K562 (cell line): ENCODE results near the gene PRR36. TPM values are rescaled to one million over a fixed set of nuclear protein-coding genes. Genes with fewer than 3 reads are reported as not detected.
A peak's percentile ranks its signal among the peaks of the same experiment; 100 is the strongest.

Experiments used
- ATAC-seq: fragments of 200-7000 bp; cut with Tn5 transposase; 3 replicates; pipeline ENCODE4 v1.9.1; 2020; ENCODE audit warnings: moderate library complexity
- BruUV-seq: library from RNA; stranded (reverse); fragments of 400-500 nt; replicated peaks from 2 replicates; lab custom pipeline; 2021; lab: Mats Ljungman, UMichigan
- CTCF ChIA-PET: fragments of 300-600 bp; formaldehyde crosslinking; extraction: SDS; loops from one replicate; lab custom pipeline; 2021; ENCODE audit warnings: low intra/inter-chr PET ratio; lab: Yijun Ruan, JAX
- POLR2A ChIA-PET: fragments of 300-600, 350-650 bp; sonication (Branson Sonifier 250); formaldehyde crosslinking; extraction: SDS; loops from one replicate; lab custom pipeline; 2021; ENCODE audit warnings: antibody characterized with exemption, inconsistent platforms; lab: Yijun Ruan, JAX
- DNase-seq, 4 experiments: peaks; one replicate each; pipeline versions ENCODE4 v3.0.0 to v3.0.0-alpha.2; 2011 to 2018; ENCODE audit warnings: low spot score in 3 of 4, mixed read lengths in 3 of 4; ENCODE audit errors: extremely low read depth in 1 of 4
- FAIRE-seq: peaks from 2 replicates; lab custom pipeline; 2011; peaks lifted over from hg19 to GRCh38; lab: Jason Lieb, UNC
- H2AFZ ChIP-seq: 2 replicates; pipeline ENCODE4 v1.6.0; 2011; ENCODE audit warnings: low read depth, low read length, control low read depth, inconsistent platforms
- H3K27ac ChIP-seq: fragments of 200-600 bp; 3 replicates; pipeline ENCODE4 v1.8.0; 2011; ENCODE audit warnings: low read depth, mild to moderate bottlenecking, control low read depth, inconsistent platforms, low read length, moderate library complexity, mixed read lengths; ENCODE audit errors: extremely low read depth
- H3K27me3 ChIP-seq, 2 experiments: fragments of 300-600 bp in 1 of 2; 2 replicates in 1 of 2; 3 replicates in 1 of 2; pipeline versions ENCODE4 v1.6.0 to v1.8.0; 2011; ENCODE audit warnings: inconsistent platforms in 2 of 2, low read length in 2 of 2, mild to moderate bottlenecking in 1 of 2, mixed read lengths in 1 of 2, moderate library complexity in 1 of 2; ENCODE audit not compliant: control insufficient read depth in 2 of 2, insufficient read depth in 2 of 2
- H3K36me3 ChIP-seq: fragments of 300-600 bp; 3 replicates; pipeline ENCODE4 v1.8.0; 2011; ENCODE audit warnings: mild to moderate bottlenecking, low read length, inconsistent platforms; ENCODE audit not compliant: control insufficient read depth, insufficient read depth
- H3K4me1 ChIP-seq, 2 experiments: fragments of 200-600 bp in 1 of 2; replicated peaks in 1 of 2; 2 replicates in 1 of 2; 3 replicates in 1 of 2; pipeline versions ENCODE4 v1.5.1 to v1.8.0; 2011; ENCODE audit warnings: inconsistent platforms in 2 of 2, low read length in 2 of 2, mild to moderate bottlenecking in 1 of 2, mixed read lengths in 1 of 2, moderate library complexity in 1 of 2; ENCODE audit not compliant: control insufficient read depth in 2 of 2, insufficient read depth in 2 of 2
- H3K4me2 ChIP-seq: 2 replicates; pipeline ENCODE4 v1.6.1; 2011; ENCODE audit warnings: low read length, control low read depth, inconsistent platforms, mixed read lengths; ENCODE audit not compliant: insufficient read depth
- H3K4me3 ChIP-seq: fragments of 200-600 bp; sonication (generic), shearing (Covaris generic); 2 replicates; pipeline ENCODE4 v1.5.1; 2016; ENCODE audit warnings: control low read depth, inconsistent platforms
- H3K79me2 ChIP-seq: fragments of 200-600 bp; 3 replicates; pipeline ENCODE4 v1.8.0; 2011; ENCODE audit warnings: low read length, inconsistent platforms; ENCODE audit not compliant: control insufficient read depth, insufficient read depth
- H3K9ac ChIP-seq, 2 experiments: 2 replicates each; pipeline versions ENCODE4 v1.6.0 to v1.6.1; 2011; ENCODE audit warnings: low read depth in 2 of 2, low read length in 2 of 2, control low read depth in 1 of 2, inconsistent platforms in 1 of 2, mild to moderate bottlenecking in 1 of 2, mixed read lengths in 1 of 2; ENCODE audit not compliant: insufficient read depth in 1 of 2
- H3K9me1 ChIP-seq: one replicate; pipeline ENCODE4 v1.6.0; 2011; ENCODE audit warnings: inconsistent platforms, mild to moderate bottlenecking, low read length, moderate library complexity; ENCODE audit not compliant: control insufficient read depth, insufficient read depth
- H3K9me3 ChIP-seq: replicated peaks from 2 replicates; pipeline ENCODE4 v1.5.1; 2011; ENCODE audit warnings: low read depth, low read length, inconsistent platforms; ENCODE audit not compliant: control insufficient read depth, insufficient read depth
- H4K20me1 ChIP-seq: replicated peaks from 2 replicates; pipeline ENCODE4 v1.6.1; 2011; ENCODE audit warnings: low read length, inconsistent platforms, mixed read lengths; ENCODE audit not compliant: control insufficient read depth, insufficient read depth
- ARID2 ChIP-seq: fragments of 450-650 bp; IDR thresholded peaks from 2 replicates; pipeline ENCODE4 v1.6.1; 2017; ENCODE audit warnings: antibody characterized with exemption, mild to moderate bottlenecking
- BCL6 ChIP-seq: fragments of 250-450 bp; sonication (Bioruptor Pico); IDR thresholded peaks from 2 replicates; pipeline ENCODE4 v1.4.0; 2020
- BCOR ChIP-seq: fragments of 450-650 bp; IDR thresholded peaks from 2 replicates; pipeline ENCODE4 v1.6.1; 2016
- KDM1A ChIP-seq, 2 experiments: fragments of 450-650 bp; IDR thresholded peaks; 2 replicates each; pipeline ENCODE4 v1.6.1; 2016; ENCODE audit warnings: mild to moderate bottlenecking in 2 of 2
- RBM25 ChIP-seq: fragments of 200-400 bp; formaldehyde crosslinking; IDR thresholded peaks from 2 replicates; pipeline ENCODE4 v1.6.1; 2018; ENCODE audit warnings: low read length, low read depth, moderate library complexity; ENCODE audit not compliant: severe bottlenecking
- TAF15 ChIP-seq: fragments of 200-400 bp; formaldehyde crosslinking; IDR thresholded peaks from 2 replicates; pipeline ENCODE4 v1.6.1; 2017; ENCODE audit warnings: mild to moderate bottlenecking, low read depth, low read length, moderate library complexity
- ZNF134 ChIP-seq: fragments of 250-450 bp; sonication (Bioruptor Pico); conservative IDR thresholded peaks from 2 replicates; pipeline ENCODE4 v1.4.0; 2020
- WGBS: fragments of 100-300 bp; shearing (Covaris generic); methylation state at CpG from one replicate; pipeline ENCODE4 v1.1.6; 2016; ENCODE audit warnings: low coverage, mixed read lengths; ENCODE audit not compliant: insufficient coverage; ENCODE audit errors: missing lambda C conversion rate; 5-methylcytosine and 5-hydroxymethylcytosine counted together
- in situ Hi-C: fragments of 300-500 bp; cut with MboI; formaldehyde crosslinking; loops from 4 replicates; pipeline ENCODE4 v1.15.0; 2018; ENCODE audit warnings: inconsistent platforms, mixed read lengths
- intact Hi-C: fragments of 100-400 bp; cut with micrococcal nuclease; formaldehyde crosslinking; loops from 2 replicates; pipeline ENCODE4 v1.14.2; 2022
- polyA plus RNA-seq, 8 experiments: library from polyadenylated mRNA; depleted of rRNA in 4 of 8; stranded (reverse) in 5 of 8; unstranded in 3 of 8; fragments of >200 nt; fragmentation: Nextera tagmentation in 2 of 8; fragmentation: Illumina TruSeq in 1 of 8; extraction: Ambion mirVana in 2 of 8; extraction: Trizol in 1 of 8; gene quantifications; 2 replicates each; pipeline versions ENCODE4 v1.2.1 to v1.2.3, GENCODE V29; 2011 to 2014; ENCODE audit warnings: inconsistent platforms in 1 of 8, missing spikeins in 1 of 8
- total RNA-seq, 7 experiments: library from RNA; depleted of rRNA in 6 of 7; stranded (reverse); fragments of >200 nt in 6 of 7; fragmentation: Illumina TruSeq in 2 of 7; extraction: Trizol in 2 of 7; gene quantifications; 2 replicates each; pipeline versions ENCODE4 v1.2.1 to v1.2.3, GENCODE V29; 2011 to 2021; ENCODE audit warnings: low replicate concordance in 1 of 7

PRR36 gene
- total and polyA plus RNA-seq, 9 of the 15 experiments (the other 6 are each of a cell fraction or from before 2014, with no cell fraction given): 0.05 to 0.42 (median 0.06) TPM; not detected in 6

DNA sequence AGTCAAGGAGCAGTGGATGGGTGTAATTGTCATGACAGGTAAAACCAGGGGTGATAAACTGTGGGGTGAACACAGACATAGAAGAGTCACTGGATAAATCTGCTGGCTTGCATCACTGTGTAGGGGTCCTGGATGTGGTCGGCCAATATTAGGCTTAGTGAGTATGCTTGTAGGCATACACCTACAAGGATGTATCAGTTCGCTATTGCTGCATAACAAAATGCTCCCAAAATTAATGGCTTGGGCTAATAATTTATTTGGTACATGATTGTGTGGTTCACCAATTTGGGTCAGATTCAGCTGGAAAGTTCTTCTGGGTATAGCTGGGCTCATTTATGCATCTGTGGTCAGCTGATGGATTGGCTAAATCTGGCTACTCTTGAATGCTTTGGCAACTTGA is 55.4 kb downstream of the PRR36 start:
- WGBS: 0% methylated on average over 2 of the region's 2 CpGs
- H3K79me2 ChIP-seq: no peaks in the 10 kb centered on the region
- no TSS peak for BruUV-seq
- in situ Hi-C loops: no loop called here
- H3K27ac ChIP-seq: no peak overlapping the region
- no peaks in the 10 kb centered on the region for H4K20me1 ChIP-seq
- intact Hi-C loops: no loop called here
- ChIA-PET POLR2A (interaction anchor here (1.1 kb wide), 1 partner anchor 133 kb away, joined by 3 read pairs; no protein-coding TSS in a partner anchor), CTCF (no interaction called here)
- H3K4me2 ChIP-seq: no peak overlapping the region
- H3K9ac ChIP-seq: no peak overlapping the region
- TF ChIP-seq KDM1A (IDR thresholded peaks at IDR 0.05): peak in 1 of 2 experiments; percentile 46; a peak in 1 of 4 replicates
- peak; percentile 40; the same call in 1 of the 2 replicates for TF ChIP-seq BCOR
- no peak for TF ChIP-seq TAF15
- TF ChIP-seq RBM25: peak; percentile 54
- TF ChIP-seq BCL6: no peak
- TF ChIP-seq ARID2: no peak
- no peak for TF ChIP-seq ZNF134 (CRISPR knock-in tag)
- no peak for DNase-seq
- no peak for FAIRE-seq
- H3K4me3 ChIP-seq: no peak overlapping the region
- ATAC-seq: no peak
- no peaks in the 10 kb centered on the region for H3K9me1 ChIP-seq
- H2AFZ ChIP-seq: no peak overlapping the region
- no peaks in the 10 kb centered on the region for H3K9me3 ChIP-seq
- H3K27me3 ChIP-seq: peaks cover 0 to under 1% of the 10 kb centered on the region in 2 experiments; a peak in 2 of 5 replicates
- H3K4me1 ChIP-seq: no peaks in the 10 kb centered on the region
- no peaks in the 10 kb centered on the region for H3K36me3 ChIP-seq

Other genes with a start within 250 kb of the PRR36 start
Only the 7 nearest of the 20 such genes appear.
- 1.0 and 1.1 TPM in 2 replicates for gene EVI5L, start 44.2 kb downstream of the PRR36 start, total RNA-seq (2014; rRNA removed)
- 0.13 and 0.76 TPM in 2 replicates for gene EVI5L, start 44.2 kb downstream of the PRR36 start, total RNA-seq (2014; rRNA removed; fragmentation: Illumina TruSeq; extraction: Trizol)
- gene EVI5L, start 44.2 kb downstream of the PRR36 start, total RNA-seq (2015; rRNA removed; fragmentation: Illumina TruSeq; extraction: Trizol): 0.53 and 0.69 TPM in 2 replicates
- 1.8 and 1.9 TPM in 2 replicates for gene EVI5L, start 44.2 kb downstream of the PRR36 start, total RNA-seq (2021)
- gene EVI5L, start 44.2 kb downstream of the PRR36 start, polyA plus RNA-seq (2011; rRNA removed): 1.4 and 2.8 TPM in 2 replicates
- gene EVI5L, start 44.2 kb downstream of the PRR36 start, polyA plus RNA-seq (2014; fragmentation: Illumina TruSeq; extraction: Trizol): 1.5 TPM in 2 replicates
- gene EVI5L, start 44.2 kb downstream of the PRR36 start, polyA plus RNA-seq (2014; fragmentation: Nextera tagmentation; extraction: Ambion mirVana): not detected
- gene EVI5L, start 44.2 kb downstream of the PRR36 start, polyA plus RNA-seq (2014; rRNA removed): 1.00 and 1.2 TPM in 2 replicates
- gene LRRC8E, start 14.1 kb upstream of the PRR36 start, total RNA-seq (2014; rRNA removed): 4.8 TPM in 2 replicates
- 1.4 and 3.2 TPM in 2 replicates for gene LRRC8E, start 14.1 kb upstream of the PRR36 start, total RNA-seq (2014; rRNA removed; fragmentation: Illumina TruSeq; extraction: Trizol)
- 2.6 and 3.1 TPM in 2 replicates for gene LRRC8E, start 14.1 kb upstream of the PRR36 start, total RNA-seq (2015; rRNA removed; fragmentation: Illumina TruSeq; extraction: Trizol)
- 5.7 and 7.1 TPM in 2 replicates for gene LRRC8E, start 14.1 kb upstream of the PRR36 start, total RNA-seq (2021)
- gene LRRC8E, start 14.1 kb upstream of the PRR36 start, polyA plus RNA-seq (2011; rRNA removed): 5.3 and 6.2 TPM in 2 replicates
- gene LRRC8E, start 14.1 kb upstream of the PRR36 start, polyA plus RNA-seq (2014; fragmentation: Illumina TruSeq; extraction: Trizol): 3.5 and 4.9 TPM in 2 replicates
- under 1 TPM in 1 of 2 experiments, not detected in 1; 0.08 TPM for gene LRRC8E, start 14.1 kb upstream of the PRR36 start, polyA plus RNA-seq (2014; fragmentation: Nextera tagmentation; extraction: Ambion mirVana)
- gene LRRC8E, start 14.1 kb upstream of the PRR36 start, polyA plus RNA-seq (2014; rRNA removed): 1.7 and 3.5 TPM in 2 replicates
- 19.4 and 23.9 TPM in 2 replicates for gene MAP2K7, start 29.5 kb upstream of the PRR36 start, total RNA-seq (2014; rRNA removed)
- gene MAP2K7, start 29.5 kb upstream of the PRR36 start, total RNA-seq (2014; rRNA removed; fragmentation: Illumina TruSeq; extraction: Trizol): 3.1 and 4.1 TPM in 2 replicates
- 11.3 and 12.3 TPM in 2 replicates for gene MAP2K7, start 29.5 kb upstream of the PRR36 start, total RNA-seq (2015; rRNA removed; fragmentation: Illumina TruSeq; extraction: Trizol)
- 43.8 and 45.8 TPM in 2 replicates for gene MAP2K7, start 29.5 kb upstream of the PRR36 start, total RNA-seq (2021)
- 14.9 and 15.7 TPM in 2 replicates for gene MAP2K7, start 29.5 kb upstream of the PRR36 start, polyA plus RNA-seq (2011; rRNA removed)
- gene MAP2K7, start 29.5 kb upstream of the PRR36 start, polyA plus RNA-seq (2014; fragmentation: Illumina TruSeq; extraction: Trizol): 14.1 and 27.3 TPM in 2 replicates
- under 1 TPM; 0.51 to 0.99 TPM for gene MAP2K7, start 29.5 kb upstream of the PRR36 start, polyA plus RNA-seq (2014; fragmentation: Nextera tagmentation; extraction: Ambion mirVana)
- 37.6 and 40.1 TPM in 2 replicates for gene MAP2K7, start 29.5 kb upstream of the PRR36 start, polyA plus RNA-seq (2014; rRNA removed)
- gene TGFBR3L, start 40.4 kb upstream of the PRR36 start, total RNA-seq (2014; rRNA removed): not detected in 2 replicates
- not detected in 2 replicates for gene TGFBR3L, start 40.4 kb upstream of the PRR36 start, total RNA-seq (2014; rRNA removed; fragmentation: Illumina TruSeq; extraction: Trizol)
- not detected in 2 replicates for gene TGFBR3L, start 40.4 kb upstream of the PRR36 start, total RNA-seq (2015; rRNA removed; fragmentation: Illumina TruSeq; extraction: Trizol)
- gene TGFBR3L, start 40.4 kb upstream of the PRR36 start, total RNA-seq (2021): 0.18 TPM in 1 of 2 replicates, not detected in the other
- 0.08 TPM in 1 of 2 replicates, not detected in the other for gene TGFBR3L, start 40.4 kb upstream of the PRR36 start, polyA plus RNA-seq (2011; rRNA removed)
- not detected in 2 replicates for gene TGFBR3L, start 40.4 kb upstream of the PRR36 start, polyA plus RNA-seq (2014; fragmentation: Illumina TruSeq; extraction: Trizol)
- not detected for gene TGFBR3L, start 40.4 kb upstream of the PRR36 start, polyA plus RNA-seq (2014; fragmentation: Nextera tagmentation; extraction: Ambion mirVana)
- gene TGFBR3L, start 40.4 kb upstream of the PRR36 start, polyA plus RNA-seq (2014; rRNA removed): not detected in 2 replicates
- gene SNAPC2, start 45.9 kb upstream of the PRR36 start, total RNA-seq (2014; rRNA removed): 30.3 and 42.7 TPM in 2 replicates
- 4.1 and 4.2 TPM in 2 replicates for gene SNAPC2, start 45.9 kb upstream of the PRR36 start, total RNA-seq (2014; rRNA removed; fragmentation: Illumina TruSeq; extraction: Trizol)
- 15.3 and 15.9 TPM in 2 replicates for gene SNAPC2, start 45.9 kb upstream of the PRR36 start, total RNA-seq (2015; rRNA removed; fragmentation: Illumina TruSeq; extraction: Trizol)
- 37.1 and 45.1 TPM in 2 replicates for gene SNAPC2, start 45.9 kb upstream of the PRR36 start, total RNA-seq (2021)
- gene SNAPC2, start 45.9 kb upstream of the PRR36 start, polyA plus RNA-seq (2011; rRNA removed): 10.9 and 20.1 TPM in 2 replicates
- gene SNAPC2, start 45.9 kb upstream of the PRR36 start, polyA plus RNA-seq (2014; fragmentation: Illumina TruSeq; extraction: Trizol): 18.2 and 39.9 TPM in 2 replicates
- 1 to 10 TPM in 1 of 2 experiments, under 1 TPM in 1; 0.59 to 1.4 TPM for gene SNAPC2, start 45.9 kb upstream of the PRR36 start, polyA plus RNA-seq (2014; fragmentation: Nextera tagmentation; extraction: Ambion mirVana)
- gene SNAPC2, start 45.9 kb upstream of the PRR36 start, polyA plus RNA-seq (2014; rRNA removed): 32.0 and 34.4 TPM in 2 replicates
- 7.4 and 10.9 TPM in 2 replicates for gene CTXN1, start 51.7 kb upstream of the PRR36 start, total RNA-seq (2014; rRNA removed)
- 0.15 and 0.19 TPM in 2 replicates for gene CTXN1, start 51.7 kb upstream of the PRR36 start, total RNA-seq (2014; rRNA removed; fragmentation: Illumina TruSeq; extraction: Trizol)
- 1.8 and 2.3 TPM in 2 replicates for gene CTXN1, start 51.7 kb upstream of the PRR36 start, total RNA-seq (2015; rRNA removed; fragmentation: Illumina TruSeq; extraction: Trizol)
- gene CTXN1, start 51.7 kb upstream of the PRR36 start, total RNA-seq (2021): 37.4 and 38.9 TPM in 2 replicates
- 1.3 and 1.4 TPM in 2 replicates for gene CTXN1, start 51.7 kb upstream of the PRR36 start, polyA plus RNA-seq (2011; rRNA removed)
- 1.5 and 4.9 TPM in 2 replicates for gene CTXN1, start 51.7 kb upstream of the PRR36 start, polyA plus RNA-seq (2014; fragmentation: Illumina TruSeq; extraction: Trizol)
- gene CTXN1, start 51.7 kb upstream of the PRR36 start, polyA plus RNA-seq (2014; fragmentation: Nextera tagmentation; extraction: Ambion mirVana): not detected
- 9.2 and 14.5 TPM in 2 replicates for gene CTXN1, start 51.7 kb upstream of the PRR36 start, polyA plus RNA-seq (2014; rRNA removed)
- 211 and 231 TPM in 2 replicates for gene TIMM44, start 69.3 kb upstream of the PRR36 start, total RNA-seq (2014; rRNA removed)
- 64.1 and 73.9 TPM in 2 replicates for gene TIMM44, start 69.3 kb upstream of the PRR36 start, total RNA-seq (2014; rRNA removed; fragmentation: Illumina TruSeq; extraction: Trizol)
- gene TIMM44, start 69.3 kb upstream of the PRR36 start, total RNA-seq (2015; rRNA removed; fragmentation: Illumina TruSeq; extraction: Trizol): 104 and 115 TPM in 2 replicates
- 182 and 186 TPM in 2 replicates for gene TIMM44, start 69.3 kb upstream of the PRR36 start, total RNA-seq (2021)
- 60.1 and 74.4 TPM in 2 replicates for gene TIMM44, start 69.3 kb upstream of the PRR36 start, polyA plus RNA-seq (2011; rRNA removed)
- gene TIMM44, start 69.3 kb upstream of the PRR36 start, polyA plus RNA-seq (2014; fragmentation: Illumina TruSeq; extraction: Trizol): 89.3 and 92.8 TPM in 2 replicates
- 10 to 100 TPM; 10.3 to 19.6 TPM for gene TIMM44, start 69.3 kb upstream of the PRR36 start, polyA plus RNA-seq (2014; fragmentation: Nextera tagmentation; extraction: Ambion mirVana)
- gene TIMM44, start 69.3 kb upstream of the PRR36 start, polyA plus RNA-seq (2014; rRNA removed): 205 and 224 TPM in 2 replicates